GM10266 (cell line): ENCODE measurements around the gene HHAT.

Experiments used
- DNase-seq: peaks from one replicate; pipeline ENCODE4 v3.0.0; 2012; ENCODE audit errors: extremely low spot score
- CTCF ChIP-seq: IDR thresholded peaks from 2 replicates; pipeline ENCODE4 v1.5.1; 2012; ENCODE audit warnings: mild to moderate bottlenecking, low read depth; ENCODE audit not compliant: control insufficient read depth, insufficient read depth; ENCODE audit errors: missing control alignments

HHAT gene

DNA sequence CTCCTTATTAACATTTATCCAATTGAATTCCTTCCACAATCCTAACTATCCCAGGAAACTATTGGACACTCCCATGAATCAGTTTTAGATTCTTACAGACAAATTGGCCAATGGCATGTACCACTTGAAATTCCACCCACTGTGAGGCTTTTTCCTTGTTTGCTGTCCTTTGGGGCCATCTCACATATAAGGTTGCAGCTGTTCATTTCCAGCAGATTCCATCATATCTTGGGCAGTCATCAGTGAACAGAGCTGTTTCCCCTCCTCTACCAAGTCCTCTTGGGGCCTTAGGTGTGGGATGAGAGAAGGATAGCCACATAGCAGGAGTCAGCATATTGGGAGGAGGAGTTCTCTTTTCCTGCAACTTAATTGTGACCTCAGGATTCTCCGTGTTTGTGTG, 109.1 kb downstream of the HHAT start:
- no peak for DNase-seq
- no peak for TF ChIP-seq CTCF

DNA sequence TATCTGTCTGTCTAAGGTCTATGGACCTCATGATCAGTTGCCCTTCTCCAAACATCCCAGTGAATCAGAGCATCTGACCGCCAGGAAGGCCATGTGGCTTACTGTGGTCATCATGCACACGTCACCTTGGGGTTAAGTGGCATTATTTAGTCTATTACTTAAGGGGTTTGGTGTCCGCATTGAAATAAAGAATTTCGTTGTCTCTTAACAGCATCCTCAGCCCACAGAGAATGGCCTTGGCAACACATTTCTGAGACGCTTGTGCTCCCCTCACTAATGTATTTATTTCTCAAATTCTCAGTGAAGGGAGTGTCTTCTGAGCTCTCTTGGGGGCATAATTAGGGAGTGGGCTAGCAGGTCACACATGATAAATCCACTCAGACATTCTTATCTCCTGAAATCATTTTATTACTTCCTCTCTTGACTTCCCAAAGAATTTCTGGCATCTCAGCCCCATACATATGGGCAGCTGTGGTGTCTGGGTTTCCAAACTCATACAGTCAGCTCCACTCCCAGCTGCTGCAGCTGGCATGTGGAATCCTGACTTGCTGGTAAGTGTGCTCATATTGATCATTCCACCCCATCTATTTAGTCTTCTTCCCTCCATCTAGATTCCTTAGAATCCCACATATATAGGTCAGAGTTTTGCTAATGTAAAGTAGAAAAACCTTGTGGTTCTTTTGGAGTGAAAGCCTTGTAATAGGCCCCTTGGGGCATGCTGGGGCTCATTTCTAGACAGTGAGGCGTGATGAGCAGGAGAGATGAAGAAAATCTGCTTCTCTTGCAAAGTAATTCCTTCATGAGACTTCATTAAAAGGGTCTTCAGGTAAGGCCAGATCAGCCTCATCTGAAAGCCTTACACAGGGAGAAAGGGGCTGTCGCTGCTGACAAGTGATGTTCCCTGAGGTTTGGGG, 110.5 kb downstream of the HHAT start:
- no peak for TF ChIP-seq CTCF
- DNase-seq: no peak

GRCh38 chr1:210440081-210440480, 111.4 kb downstream of the HHAT start:
- no peak for TF ChIP-seq CTCF
- DNase-seq: no peak

GRCh38 chr1:210441028-210441427, 112.3 kb downstream of the HHAT start:
- TF ChIP-seq CTCF: no peak
- no peak for DNase-seq

GRCh38 chr1:210445485-210445884, 116.8 kb downstream of the HHAT start:
- DNase-seq: no peak
- TF ChIP-seq CTCF: no peak

GRCh38 chr1:210445931-210446330, 117.2 kb downstream of the HHAT start:
- no peak for TF ChIP-seq CTCF
- DNase-seq: no peak

GRCh38 chr1:210446479-210446878, 117.8 kb downstream of the HHAT start:
- no peak for DNase-seq
- TF ChIP-seq CTCF: no peak
